IPS-18c (cell line): Measurements from ENCODE around the gene FADS3.

Experiments
- H3K4me3 ChIP-seq: 2 replicates; pipeline ENCODE4 v1.7.0; 2013; ENCODE audit warnings: low read depth, mild to moderate bottlenecking, low read length, moderate library complexity; ENCODE audit not compliant: insufficient read depth
- H3K9me3 ChIP-seq: one replicate; pipeline ENCODE4 v1.6.1; 2013; ENCODE audit warnings: mild to moderate bottlenecking, low read length, moderate library complexity; ENCODE audit not compliant: control insufficient read depth, insufficient read depth

FADS3 gene

GRCh38 chr11:61855939-61856680, 35.2 kb downstream of the FADS3 start:
- Histone ChIP-seq H3K9me3 (no peaks in the 10 kb centered on the region), H3K4me3 (no peak overlapping the region)

- Histone ChIP-seq H3K4me3 (no peak overlapping the region), H3K9me3 (no peaks in the 10 kb centered on the region)
These were observed 36.2 kb downstream of the FADS3 start for GRCh38 chr11:61854966-61855714.

- Histone ChIP-seq H3K4me3 (no peak overlapping the region), H3K9me3 (no peaks in the 10 kb centered on the region)
These were observed 37.0 kb downstream of the FADS3 start for GRCh38 chr11:61854206-61854895.

GRCh38 chr11:61853698-61854169, 37.6 kb downstream of the FADS3 start:
- Histone ChIP-seq H3K4me3 (no peak overlapping the region), H3K9me3 (no peaks in the 10 kb centered on the region)

- Histone ChIP-seq H3K9me3 (no peaks in the 10 kb centered on the region), H3K4me3 (no peak overlapping the region)
These were observed 39.4 kb downstream of the FADS3 start for GRCh38 chr11:61851900-61852295.

- H3K9me3 ChIP-seq, result no peaks in the 10 kb centered on the region
- H3K4me3 ChIP-seq, result no peak overlapping the region
These were observed 40.0 kb downstream of the FADS3 start for GRCh38 chr11:61851113-61851899.

GRCh38 chr11:61850687-61851086, 40.7 kb downstream of the FADS3 start:
- H3K4me3 ChIP-seq, result no peak overlapping the region
- H3K9me3 ChIP-seq, result no peaks in the 10 kb centered on the region

- no peak overlapping the region for H3K4me3 ChIP-seq
- no peaks in the 10 kb centered on the region for H3K9me3 ChIP-seq
These were observed 42.7 kb downstream of the FADS3 start for GRCh38 chr11:61848631-61849030.

GRCh38 chr11:61847914-61848581, 43.3 kb downstream of the FADS3 start:
- Histone ChIP-seq H3K4me3 (no peak overlapping the region), H3K9me3 (no peaks in the 10 kb centered on the region)

GRCh38 chr11:61846362-61847020, 44.9 kb downstream of the FADS3 start:
- Histone ChIP-seq H3K9me3 (no peaks in the 10 kb centered on the region), H3K4me3 (no peak overlapping the region)

GRCh38 chr11:61844909-61845565, 46.3 kb downstream of the FADS3 start:
- H3K9me3 ChIP-seq, result no peaks in the 10 kb centered on the region
- H3K4me3 ChIP-seq, result no peak overlapping the region

- H3K9me3 ChIP-seq, result no peaks in the 10 kb centered on the region
- no peak overlapping the region for H3K4me3 ChIP-seq
These were observed 48.9 kb downstream of the FADS3 start for GRCh38 chr11:61842528-61842820.

GRCh38 chr11:61841636-61842527, 49.5 kb downstream of the FADS3 start:
- no peak overlapping the region for H3K4me3 ChIP-seq
- no peaks in the 10 kb centered on the region for H3K9me3 ChIP-seq

- Histone ChIP-seq H3K9me3 (no peaks in the 10 kb centered on the region), H3K4me3 (no peak overlapping the region)
These were observed 51.0 kb downstream of the FADS3 start for GRCh38 chr11:61840371-61840770.

- H3K4me3 ChIP-seq, result no peak overlapping the region
- no peaks in the 10 kb centered on the region for H3K9me3 ChIP-seq
These were observed 51.6 kb downstream of the FADS3 start for GRCh38 chr11:61839742-61840141.
